HEK293 (cell line): ENCODE results near the gene CAPZB.

Source experiments
- GLI2 ChIP-seq: fragments of 450-650 bp; formaldehyde crosslinking; IDR thresholded peaks from 2 replicates; pipeline ENCODE4; 2017; ENCODE audit warnings: missing biosample characterization, missing genetic modification characterization, low read depth, borderline replicate concordance
- HOXD13 ChIP-seq: sonication (generic); formaldehyde crosslinking; IDR thresholded peaks from 2 replicates; pipeline ENCODE4 v1.8.0; 2022; ENCODE audit warnings: missing genetic modification reagents, borderline replicate concordance
- KLF17 ChIP-seq: fragments of 450-650 bp; formaldehyde crosslinking; IDR thresholded peaks from 2 replicates; pipeline ENCODE4 v1.5.1; 2016; ENCODE audit warnings: missing biosample characterization, missing genetic modification characterization
- KLF8 ChIP-seq: fragments of 450-650 bp; formaldehyde crosslinking; IDR thresholded peaks from 2 replicates; pipeline ENCODE4 v1.5.1; 2016; ENCODE audit warnings: missing biosample characterization, missing genetic modification characterization
- MZF1 ChIP-seq: fragments of 450-650 bp; formaldehyde crosslinking; IDR thresholded peaks from 2 replicates; pipeline ENCODE4 v1.5.1; 2017; ENCODE audit warnings: missing biosample characterization, missing genetic modification characterization, borderline replicate concordance
- PRDM10 ChIP-seq: fragments of 450-650 bp; formaldehyde crosslinking; IDR thresholded peaks from 2 replicates; pipeline ENCODE4 v1.5.1; 2016; ENCODE audit warnings: missing biosample characterization, missing genetic modification characterization
- SCRT1 ChIP-seq: fragments of 450-650 bp; formaldehyde crosslinking; IDR thresholded peaks from 2 replicates; pipeline ENCODE4 v1.5.1; 2016; ENCODE audit warnings: missing biosample characterization, missing genetic modification characterization, borderline replicate concordance
- TCF7L2 ChIP-seq: IDR thresholded peaks from 2 replicates; pipeline ENCODE4 v1.6.1; 2011; ENCODE audit warnings: low read depth, mild to moderate bottlenecking, inconsistent platforms, low read length, moderate library complexity, borderline replicate concordance
- ZBTB7A ChIP-seq: fragments of 450-650 bp; formaldehyde crosslinking; IDR thresholded peaks from 2 replicates; pipeline ENCODE4 v1.5.1; 2016; ENCODE audit warnings: low read depth, missing biosample characterization, missing genetic modification characterization
- ZBTB8A ChIP-seq: fragments of 450-650 bp; formaldehyde crosslinking; IDR thresholded peaks from 2 replicates; pipeline ENCODE4 v1.5.1; 2016; ENCODE audit warnings: missing biosample characterization, missing genetic modification characterization
- ZEB2 ChIP-seq: fragments of 450-650 bp; formaldehyde crosslinking; IDR thresholded peaks from 2 replicates; pipeline ENCODE4 v1.5.1; 2016; ENCODE audit warnings: missing biosample characterization, missing genetic modification characterization
- ZNF132 ChIP-seq: fragments of 450-650 bp; formaldehyde crosslinking; IDR thresholded peaks from 2 replicates; pipeline ENCODE4 v1.5.1; 2017; ENCODE audit warnings: missing biosample characterization, missing genetic modification characterization, borderline replicate concordance
- ZNF16 ChIP-seq: fragments of 450-650 bp; formaldehyde crosslinking; IDR thresholded peaks from 2 replicates; pipeline ENCODE4 v1.5.1; 2016; ENCODE audit warnings: low read depth, missing biosample characterization, missing genetic modification characterization
- ZNF274 ChIP-seq, 2 experiments: fragments of 200-500 bp in 1 of 2; fragments of 450-650 bp in 1 of 2; sonication (Bioruptor generic) in 1 of 2; formaldehyde crosslinking in 1 of 2; IDR thresholded peaks; 2 replicates each; pipeline versions ENCODE4 v1.5.1 to v1.6.1; 2014 to 2016; ENCODE audit warnings: borderline replicate concordance in 1 of 2, inconsistent platforms in 1 of 2, low read length in 1 of 2, missing biosample characterization in 1 of 2, missing genetic modification characterization in 1 of 2
- ZNF341 ChIP-seq: fragments of 450-650 bp; formaldehyde crosslinking; IDR thresholded peaks from 2 replicates; pipeline ENCODE4; 2016; ENCODE audit warnings: low read depth, missing biosample characterization, missing genetic modification characterization
- ZNF404 ChIP-seq: fragments of 450-650 bp; formaldehyde crosslinking; IDR thresholded peaks from 2 replicates; pipeline ENCODE4 v1.5.1; 2017; ENCODE audit warnings: missing biosample characterization, missing genetic modification characterization
- ZNF488 ChIP-seq: fragments of 450-650 bp; formaldehyde crosslinking; IDR thresholded peaks from 2 replicates; pipeline ENCODE4 v1.5.1; 2016; ENCODE audit warnings: missing biosample characterization, missing genetic modification characterization
- ZNF518A ChIP-seq: fragments of 450-650 bp; formaldehyde crosslinking; conservative IDR thresholded peaks from 2 replicates; pipeline ENCODE4 v1.5.1; 2016; ENCODE audit warnings: low read depth, missing biosample characterization, missing genetic modification characterization
- ZNF521 ChIP-seq: fragments of 450-650 bp; formaldehyde crosslinking; IDR thresholded peaks from 2 replicates; pipeline ENCODE4 v1.5.1; 2017; ENCODE audit warnings: missing biosample characterization, mild to moderate bottlenecking, missing genetic modification characterization
- ZNF561 ChIP-seq: fragments of 450-650 bp; IDR thresholded peaks from 2 replicates; pipeline ENCODE4 v1.5.1; 2018; ENCODE audit warnings: missing biosample characterization, missing genetic modification characterization, borderline replicate concordance
- ZNF571 ChIP-seq: fragments of 450-650 bp; formaldehyde crosslinking; IDR thresholded peaks from 2 replicates; pipeline ENCODE4 v1.5.0; 2017; ENCODE audit warnings: missing biosample characterization, missing genetic modification characterization
- ZNF580 ChIP-seq: fragments of 450-650 bp; formaldehyde crosslinking; IDR thresholded peaks from 2 replicates; pipeline ENCODE4 v1.5.1; 2016; ENCODE audit warnings: missing biosample characterization, missing genetic modification characterization
- ZNF585B ChIP-seq: fragments of 450-650 bp; formaldehyde crosslinking; IDR thresholded peaks from 2 replicates; pipeline ENCODE4 v1.5.1; 2016; ENCODE audit warnings: missing biosample characterization, missing genetic modification characterization
- ZNF610 ChIP-seq: fragments of 450-650 bp; formaldehyde crosslinking; IDR thresholded peaks from 2 replicates; pipeline ENCODE4 v1.5.1; 2016; ENCODE audit warnings: missing biosample characterization, missing genetic modification characterization, borderline replicate concordance
- ZNF660 ChIP-seq: fragments of 450-650 bp; IDR thresholded peaks from 2 replicates; pipeline ENCODE4 v1.5.1; 2018; ENCODE audit warnings: missing biosample characterization, mild to moderate bottlenecking, missing genetic modification characterization
- ZSCAN4 ChIP-seq: fragments of 450-650 bp; formaldehyde crosslinking; IDR thresholded peaks from 2 replicates; pipeline ENCODE4 v1.5.1; 2017; ENCODE audit warnings: missing biosample characterization, missing genetic modification characterization

CAPZB gene

GRCh38 chr1:19485362-19486187 is at the start of gene CAPZB (continued):
- TF ChIP-seq ZNF274 (IDR thresholded peaks at IDR 0.05; ENCODE audit: low read length) (no peak), ZNF274 (tag by site-specific recombination; IDR thresholded peaks at IDR 0.05; ENCODE audit: borderline replicate concordance) (no peak), ZNF132 (no peak), ZNF571 (tag by site-specific recombination) (no peak), ZNF610 (tag by site-specific recombination) (peak; percentile 42; the same call in 1 of the 2 replicates), SCRT1 (tag by site-specific recombination) (no peak), PRDM10 (tag by site-specific recombination) (peak; percentile 56), ZNF521 (tag by site-specific recombination) (no peak), HOXD13 (CRISPR knock-in tag) (no peak), ZNF16 (no peak), MZF1 (peak; percentile 33; the same call in 1 of the 2 replicates), ZNF561 (peak; percentile 78; the same call in 1 of the 2 replicates), GLI2 (tag by site-specific recombination) (no peak), ZNF660 (tag by site-specific recombination) (0 out of 2 replicates have a peak, but pooled peaks have one; percentile 45), ZNF341 (tag by site-specific recombination) (peak; percentile 64; the same call in 1 of the 2 replicates), ZSCAN4 (no peak), ZNF404 (tag by site-specific recombination) (no peak), ZBTB8A (tag by site-specific recombination) (peak; percentile 45), TCF7L2 (no peak), ZNF488 (tag by site-specific recombination) (no peak), KLF8 (tag by site-specific recombination) (peak; percentile 82; the same call in 1 of the 2 replicates), ZBTB7A (tag by site-specific recombination) (peak; percentile 23; the same call in 1 of the 2 replicates), ZNF585B (tag by site-specific recombination) (no peak), ZEB2 (peak; percentile 51; the same call in 1 of the 2 replicates), KLF17 (tag by site-specific recombination) (peak; percentile 53; the same call in 1 of the 2 replicates), ZNF580 (tag by site-specific recombination) (no peak), ZNF518A (tag by site-specific recombination) (peak; percentile 48)
